H1 (cell line): Measurements from ENCODE around the gene ADD2.

Experiments used
- CHD2 ChIP-seq: IDR thresholded peaks from 2 replicates; pipeline ENCODE4 v1.6.1; 2012; ENCODE audit warnings: low read length, improper control_type of control experiment
- EGR1 ChIP-seq: IDR thresholded peaks from 2 replicates; pipeline ENCODE4 v1.6.1; 2011; ENCODE audit warnings: low read depth, low read length, borderline replicate concordance
- GABPA ChIP-seq: IDR thresholded peaks from 2 replicates; pipeline ENCODE4 v1.6.1; 2011; ENCODE audit warnings: mild to moderate bottlenecking, low read length, moderate library complexity, borderline replicate concordance; ENCODE audit not compliant: insufficient read depth
- HDAC2 ChIP-seq, 2 experiments: fragments of 300-600 bp in 1 of 2; sonication (generic) in 1 of 2; IDR thresholded peaks; 2 replicates each; pipeline ENCODE4 v1.6.1; 2011 to 2012; ENCODE audit warnings: low read depth in 2 of 2, low read length in 2 of 2, mild to moderate bottlenecking in 2 of 2, moderate library complexity in 2 of 2, borderline replicate concordance in 1 of 2, inconsistent platforms in 1 of 2
- MAFK ChIP-seq: IDR thresholded peaks from 2 replicates; pipeline ENCODE4 v1.6.1; 2012; ENCODE audit warnings: low read depth, mild to moderate bottlenecking, improper control_type of control experiment, low read length
- POLR2A ChIP-seq, 2 experiments: IDR thresholded peaks; 1 replicate in 1 of 2; 2 replicates in 1 of 2; pipeline ENCODE4 v1.6.1; 2011; ENCODE audit warnings: low read depth in 2 of 2, low read length in 2 of 2, mild to moderate bottlenecking in 2 of 2; ENCODE audit errors: control extremely low read depth in 1 of 2
- RBBP5 ChIP-seq: IDR thresholded peaks from 2 replicates; pipeline ENCODE4 v1.7.1; 2012; ENCODE audit warnings: low read depth, mild to moderate bottlenecking, inconsistent platforms, low read length, moderate library complexity, borderline replicate concordance
- RFX5 ChIP-seq: IDR thresholded peaks from 2 replicates; pipeline ENCODE4 v1.6.1; 2011; ENCODE audit warnings: low read depth, low read length, improper control_type of control experiment, borderline replicate concordance
- SUZ12 ChIP-seq: fragments of 200-600 bp; sonication (generic); IDR thresholded peaks from 2 replicates; pipeline ENCODE4 v1.6.1; 2012; ENCODE audit warnings: mild to moderate bottlenecking, inconsistent platforms, low read length, moderate library complexity, mixed read lengths
- TAF1 ChIP-seq: IDR thresholded peaks from 2 replicates; pipeline ENCODE4 v1.6.1; 2011; ENCODE audit warnings: mild to moderate bottlenecking, low read depth, low read length
- TCF12 ChIP-seq: IDR thresholded peaks from 2 replicates; pipeline ENCODE4 v1.6.1; 2011; ENCODE audit warnings: low read depth, mild to moderate bottlenecking, low read length
- TF ChIP-seq, protein P1 (sequence below), 3 experiments: IDR thresholded peaks; 1 replicate in 2 of 3; 2 replicates in 1 of 3; pipeline versions ENCODE4 v1.5.1 to v1.6.1; 2011; ENCODE audit warnings: low read length in 3 of 3, mild to moderate bottlenecking in 3 of 3, inconsistent platforms in 2 of 3, low read depth in 1 of 3, moderate library complexity in 1 of 3; ENCODE audit not compliant: insufficient read depth in 1 of 3; ENCODE audit errors: control extremely low read depth in 1 of 3
- TF ChIP-seq, protein P2 (sequence below): IDR thresholded peaks from 2 replicates; pipeline ENCODE4 v1.6.1; 2012; ENCODE audit warnings: inconsistent platforms

DNA sequence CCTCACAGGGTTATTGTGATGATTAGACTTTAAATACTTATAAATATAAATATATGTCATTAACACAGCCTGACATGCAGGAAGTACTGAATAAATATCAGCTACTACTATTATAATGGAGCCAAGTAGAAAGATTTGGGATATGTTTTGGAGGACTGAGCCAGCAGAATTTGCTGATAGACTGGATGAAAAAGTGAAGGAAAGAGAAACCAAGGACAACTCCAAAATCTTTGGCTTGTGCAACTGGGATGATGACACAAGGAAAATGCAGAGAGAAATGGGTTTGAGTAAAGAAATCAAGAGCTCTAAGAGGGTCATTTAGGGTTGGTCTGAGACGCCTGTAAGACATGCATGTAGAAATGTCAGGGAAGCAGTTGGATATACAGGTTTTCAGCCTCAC lies 15.6 kb downstream of the ADD2 start:
- TF ChIP-seq RBBP5 (no peak), TAF1 (no peak), GABPA (no peak), MAFK (no peak), EGR1 (no peak), POLR2A (IDR thresholded peaks at IDR 0.05; ENCODE audit: control extremely low read depth in 1 of 2, low read depth in 2 of 2, low read length in 2 of 2) (no peak), RFX5 (no peak), TCF12 (no peak), HDAC2 (IDR thresholded peaks at IDR 0.05; ENCODE audit: borderline replicate concordance in 1 of 2, low read depth in 2 of 2, low read length in 2 of 2) (no peak), CHD2 (no peak), SUZ12 (no peak)
- TF ChIP-seq, protein P1, sequence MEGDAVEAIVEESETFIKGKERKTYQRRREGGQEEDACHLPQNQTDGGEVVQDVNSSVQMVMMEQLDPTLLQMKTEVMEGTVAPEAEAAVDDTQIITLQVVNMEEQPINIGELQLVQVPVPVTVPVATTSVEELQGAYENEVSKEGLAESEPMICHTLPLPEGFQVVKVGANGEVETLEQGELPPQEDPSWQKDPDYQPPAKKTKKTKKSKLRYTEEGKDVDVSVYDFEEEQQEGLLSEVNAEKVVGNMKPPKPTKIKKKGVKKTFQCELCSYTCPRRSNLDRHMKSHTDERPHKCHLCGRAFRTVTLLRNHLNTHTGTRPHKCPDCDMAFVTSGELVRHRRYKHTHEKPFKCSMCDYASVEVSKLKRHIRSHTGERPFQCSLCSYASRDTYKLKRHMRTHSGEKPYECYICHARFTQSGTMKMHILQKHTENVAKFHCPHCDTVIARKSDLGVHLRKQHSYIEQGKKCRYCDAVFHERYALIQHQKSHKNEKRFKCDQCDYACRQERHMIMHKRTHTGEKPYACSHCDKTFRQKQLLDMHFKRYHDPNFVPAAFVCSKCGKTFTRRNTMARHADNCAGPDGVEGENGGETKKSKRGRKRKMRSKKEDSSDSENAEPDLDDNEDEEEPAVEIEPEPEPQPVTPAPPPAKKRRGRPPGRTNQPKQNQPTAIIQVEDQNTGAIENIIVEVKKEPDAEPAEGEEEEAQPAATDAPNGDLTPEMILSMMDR (IDR thresholded peaks at IDR 0.05; ENCODE audit: control extremely low read depth in 1 of 3, insufficient read depth in 1 of 3, low read depth in 1 of 3, low read length in 3 of 3): no peak
- TF ChIP-seq, protein P2, sequence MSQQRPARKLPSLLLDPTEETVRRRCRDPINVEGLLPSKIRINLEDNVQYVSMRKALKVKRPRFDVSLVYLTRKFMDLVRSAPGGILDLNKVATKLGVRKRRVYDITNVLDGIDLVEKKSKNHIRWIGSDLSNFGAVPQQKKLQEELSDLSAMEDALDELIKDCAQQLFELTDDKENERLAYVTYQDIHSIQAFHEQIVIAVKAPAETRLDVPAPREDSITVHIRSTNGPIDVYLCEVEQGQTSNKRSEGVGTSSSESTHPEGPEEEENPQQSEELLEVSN: no peak
